Tibial nerve (tissue), 4 donors: ENCODE measurements around the gene NFIA. TPM values are rescaled to one million over a fixed set of nuclear protein-coding genes. Genes with fewer than 3 reads are reported as not detected.

ENCODE experiments used
- DNase-seq, 2 donors: peaks; one replicate each; pipeline ENCODE4 v3.0.0-alpha.2; 2019; ENCODE audit warnings: low spot score in 2 of 2
- H3K27ac ChIP-seq, 4 donors: fragments of 200-600 bp; sonication (generic) in 3 of 4; one replicate each; pipeline ENCODE4 v1.5.1; 2017 to 2019; ENCODE audit warnings: mild to moderate bottlenecking in 1 of 4
- H3K27me3 ChIP-seq, 2 donors: fragments of 200-600 bp; sonication (generic) in 1 of 2; one replicate each; pipeline versions ENCODE4 v1.5.1 to v1.6.0; 2017 to 2019
- H3K36me3 ChIP-seq, 3 donors: fragments of 200-600 bp; sonication (generic); one replicate each; pipeline ENCODE4 v1.5.1; 2018 to 2019
- H3K4me1 ChIP-seq, 4 donors: fragments of 200-600 bp; sonication (generic) in 3 of 4; one replicate each; pipeline ENCODE4 v1.5.1; 2017 to 2019
- H3K4me3 ChIP-seq, 4 donors: fragments of 200-600 bp; sonication (generic) in 3 of 4; one replicate each; pipeline ENCODE4 v1.5.1; 2017 to 2019; ENCODE audit warnings: mild to moderate bottlenecking in 1 of 4, moderate library complexity in 1 of 4
- H3K9me3 ChIP-seq, 4 donors: fragments of 200-600 bp; sonication (generic) in 3 of 4; one replicate each; pipeline ENCODE4 v1.5.1; 2017 to 2019
- CTCF ChIP-seq, 5 experiments: fragments of 200-600 bp in 3 of 5; fragments of 450-650 bp in 2 of 5; sonication (generic) in 3 of 5; IDR thresholded peaks; one replicate each; pipeline ENCODE4 v1.5.1; 2016 to 2019; ENCODE audit warnings: antibody characterized with exemption in 5 of 5, mild to moderate bottlenecking in 3 of 5, moderate library complexity in 2 of 5
- EP300 ChIP-seq, 2 donors: sonication (generic); formaldehyde crosslinking; IDR thresholded peaks; one replicate each; pipeline ENCODE4 v1.6.1; 2017; ENCODE audit warnings: antibody characterized with exemption in 2 of 2, mild to moderate bottlenecking in 1 of 2
- POLR2A ChIP-seq, 2 donors: fragments of 450-650 bp; IDR thresholded peaks; one replicate each; pipeline ENCODE4 v1.6.1; 2017; ENCODE audit warnings: antibody characterized with exemption in 2 of 2, mild to moderate bottlenecking in 2 of 2, moderate library complexity in 2 of 2
- WGBS, 2 donors: methylation state at CpG; one replicate each; pipeline ENCODE4 v1.1.5; 2018; 5-methylcytosine and 5-hydroxymethylcytosine counted together
- total RNA-seq, 4 donors: library from RNA; depleted of rRNA; stranded (reverse); fragments of >200 nt; gene quantifications; one replicate each; pipeline ENCODE4 v1.1.0, GENCODE V29; 2016

The NFIA gene
- total RNA-seq, 4 donors from 2014 or later: 71.2 to 81.4 (median 75.7) TPM

GRCh38 chr1:61428146-61428545 lies 345.8 kb downstream of the NFIA start:
- Histone ChIP-seq H3K27me3 (no peaks in the 10 kb centered on the region), H3K4me3 (no peak overlapping the region), H3K36me3 (no peaks in the 10 kb centered on the region), H3K9me3 (no peaks in the 10 kb centered on the region), H3K4me1 (peaks cover 0 to 25% (median 0%) of the 10 kb centered on the region in 4 donors), H3K27ac (no peak overlapping the region)
- TF ChIP-seq POLR2A (IDR thresholded peaks at IDR 0.05) (no peak), EP300 (IDR thresholded peaks at IDR 0.05) (no peak), CTCF (IDR thresholded peaks at IDR 0.05) (no peak)
- DNase-seq: no peak
- WGBS, 2 donors: 55 to 61% methylated on average over 2 of the region's 2 CpGs

DNA sequence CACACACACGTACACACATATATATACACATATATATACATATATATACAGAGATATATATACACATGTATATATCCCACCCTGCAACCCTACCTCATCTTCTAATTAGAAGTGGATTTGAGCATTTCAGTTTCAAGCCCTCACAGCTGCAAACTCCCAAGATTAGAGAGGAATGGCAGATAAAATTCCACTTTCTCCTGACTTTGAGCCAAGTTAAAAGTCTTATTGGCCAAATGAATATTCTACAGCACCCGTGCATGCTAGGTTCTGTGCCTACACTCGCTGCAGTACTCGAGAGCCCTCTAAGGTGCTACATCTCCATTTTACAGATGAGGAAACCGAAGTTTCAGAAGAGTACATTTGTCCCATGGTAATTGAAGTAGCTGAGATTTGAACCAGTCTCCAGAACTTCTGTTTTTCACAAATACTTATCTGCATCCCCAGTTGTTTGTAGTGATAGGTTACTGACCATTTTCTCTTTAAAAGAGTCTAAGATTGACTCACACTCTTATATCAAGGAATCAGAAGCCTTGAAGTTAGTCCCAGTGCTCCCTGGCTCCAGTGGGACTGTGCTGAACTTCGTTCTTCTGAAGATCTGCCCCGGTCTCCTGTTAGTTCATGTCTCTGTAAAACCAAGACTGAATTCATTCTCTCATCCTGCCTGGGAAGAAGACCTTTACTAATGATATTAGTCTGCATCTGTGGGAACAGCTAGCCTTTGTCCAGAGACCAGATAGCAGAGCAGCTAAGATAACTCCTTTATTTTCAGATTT lies 350.4 kb downstream of the NFIA start:
- H3K4me3 ChIP-seq: no peak overlapping the region
- no peak for DNase-seq
- H3K36me3 ChIP-seq: peaks cover 0 to 12% (median 0%) of the 10 kb centered on the region in 3 donors
- H3K4me1 ChIP-seq: peaks cover 0 to 12% (median 0%) of the 10 kb centered on the region in 4 donors
- H3K27me3 ChIP-seq: no peaks in the 10 kb centered on the region
- H3K9me3 ChIP-seq: no peaks in the 10 kb centered on the region
- 71 to 76% methylated on average over 7 of the region's 7 CpGs for WGBS, 2 donors
- no peak overlapping the region for H3K27ac ChIP-seq
- TF ChIP-seq POLR2A (IDR thresholded peaks at IDR 0.05) (no peak), CTCF (IDR thresholded peaks at IDR 0.05) (no peak), EP300 (IDR thresholded peaks at IDR 0.05) (no peak)

- H3K4me1 ChIP-seq: peaks cover 0 to 10% (median 0%) of the 10 kb centered on the region in 4 donors
- H3K27me3 ChIP-seq: no peaks in the 10 kb centered on the region
- H3K9me3 ChIP-seq: no peaks in the 10 kb centered on the region
- no peak overlapping the region for H3K27ac ChIP-seq
- TF ChIP-seq CTCF (IDR thresholded peaks at IDR 0.05) (no peak), POLR2A (IDR thresholded peaks at IDR 0.05) (no peak)
- WGBS, 2 donors: 65 to 68% methylated on average over 2 of the region's 2 CpGs
- no peak overlapping the region for H3K4me3 ChIP-seq
- DNase-seq: no peak
- H3K36me3 ChIP-seq: peaks cover 0 to 12% (median 0%) of the 10 kb centered on the region in 3 donors
These were observed 351.3 kb downstream of the NFIA start for GRCh38 chr1:61433646-61434045.

- no peak for DNase-seq
- H3K4me3 ChIP-seq: no peak overlapping the region
- no peak for TF ChIP-seq EP300 (IDR thresholded peaks at IDR 0.05)
- no peak for TF ChIP-seq CTCF (IDR thresholded peaks at IDR 0.05)
- TF ChIP-seq POLR2A (IDR thresholded peaks at IDR 0.05): no peak
- H3K9me3 ChIP-seq: no peaks in the 10 kb centered on the region
- H3K27ac ChIP-seq: no peak overlapping the region
- peaks cover 0 to 12% (median 0%) of the 10 kb centered on the region in 3 donors for H3K36me3 ChIP-seq
- 85 to 86% methylated on average over 5 of the region's 5 CpGs for WGBS, 2 donors
- H3K27me3 ChIP-seq: no peaks in the 10 kb centered on the region
- peaks cover 0 to 10% (median 0%) of the 10 kb centered on the region in 4 donors for H3K4me1 ChIP-seq
These were observed 351.9 kb downstream of the NFIA start for GRCh38 chr1:61434276-61434675.

DNA sequence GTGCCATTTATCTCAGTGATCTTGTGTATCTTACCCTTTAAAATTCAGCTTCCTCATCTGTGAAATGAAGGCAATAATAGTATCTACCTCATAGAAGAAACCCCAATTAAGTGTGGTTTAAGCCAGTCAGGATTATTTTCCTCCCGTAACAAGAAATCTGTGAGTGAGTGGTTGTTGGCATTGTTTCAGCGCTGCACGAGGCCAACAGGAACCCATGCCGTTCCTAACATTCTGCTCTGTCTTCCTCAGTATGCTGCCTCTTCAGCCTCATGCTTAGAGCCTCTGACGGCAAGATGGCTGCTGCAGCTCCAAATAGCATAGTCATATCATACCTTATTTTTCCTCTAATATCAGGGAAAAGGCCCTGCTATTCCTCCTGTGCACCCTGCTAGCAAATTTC lies 352.9 kb downstream of the NFIA start:
- Histone ChIP-seq H3K4me3 (no peak overlapping the region), H3K27me3 (no peaks in the 10 kb centered on the region), H3K27ac (no peak overlapping the region), H3K4me1 (peaks cover 0 to 17% (median 0%) of the 10 kb centered on the region in 4 donors), H3K9me3 (no peaks in the 10 kb centered on the region), H3K36me3 (peaks cover 0 to 12% (median 0%) of the 10 kb centered on the region in 3 donors)
- no peak for DNase-seq
- 72 to 75% methylated on average over 5 of the region's 5 CpGs for WGBS, 2 donors
- TF ChIP-seq POLR2A (IDR thresholded peaks at IDR 0.05): no peak
- TF ChIP-seq EP300 (IDR thresholded peaks at IDR 0.05): no peak
- no peak for TF ChIP-seq CTCF (IDR thresholded peaks at IDR 0.05)
